GM23338 (cell line): ENCODE data around the gene PPIA. TPM values are rescaled to one million over a fixed set of nuclear protein-coding genes. Genes with fewer than 3 reads are reported as not detected.

ENCODE experiments used
- EZH2 ChIP-seq: fragments of 200-600 bp; sonication (generic); IDR thresholded peaks from one replicate; pipeline ENCODE4 v1.8.0; 2017; ENCODE audit warnings: antibody characterized with exemption, mild to moderate bottlenecking, low read depth; ENCODE audit not compliant: unreplicated experiment
- JUNB ChIP-seq: IDR thresholded peaks from one replicate; pipeline ENCODE4 v1.6.1; 2016; ENCODE audit warnings: antibody characterized with exemption; ENCODE audit not compliant: unreplicated experiment
- POLR2AphosphoS5 ChIP-seq: IDR thresholded peaks from 2 replicates; pipeline ENCODE4 v1.6.1; 2016; ENCODE audit warnings: antibody characterized with exemption, low read depth
- ZNF331 ChIP-seq: fragments of 250-450 bp; sonication (Bioruptor Pico); IDR thresholded peaks from 2 replicates; pipeline ENCODE4 v1.5.0; 2020; ENCODE audit warnings: low read depth, mild to moderate bottlenecking, moderate library complexity
- polyA plus RNA-seq: library from polyadenylated mRNA; unstranded; fragments of >200 nt; fragmentation: Nextera tagmentation; extraction: Ambion mirVana; gene quantifications from 2 replicates; pipeline ENCODE4 v1.2.1, GENCODE V29; 2016
- total RNA-seq: library from RNA; depleted of rRNA; stranded (reverse); fragments of >200 nt; shearing (Covaris generic); gene quantifications from 2 replicates; pipeline ENCODE4 v1.2.3, GENCODE V29; 2014
- TF ChIP-seq, protein P1 (sequence below): fragments of 250-450 bp; sonication (Bioruptor Pico); IDR thresholded peaks from 2 replicates; pipeline ENCODE4 v1.5.0; 2020; ENCODE audit warnings: mild to moderate bottlenecking, moderate library complexity
- TF ChIP-seq, protein P2 (sequence below): IDR thresholded peaks from one replicate; pipeline ENCODE4 v1.6.1; 2018; ENCODE audit warnings: antibody characterized with exemption; ENCODE audit not compliant: unreplicated experiment
- TF ChIP-seq, protein P3 (sequence below): IDR thresholded peaks from 2 replicates; pipeline ENCODE4 v1.6.1; 2016; ENCODE audit warnings: antibody characterized with exemption

Gene PPIA
- total and polyA plus RNA-seq, 2 experiments from 2014 or later = 4,367 to 6,524 TPM

DNA sequence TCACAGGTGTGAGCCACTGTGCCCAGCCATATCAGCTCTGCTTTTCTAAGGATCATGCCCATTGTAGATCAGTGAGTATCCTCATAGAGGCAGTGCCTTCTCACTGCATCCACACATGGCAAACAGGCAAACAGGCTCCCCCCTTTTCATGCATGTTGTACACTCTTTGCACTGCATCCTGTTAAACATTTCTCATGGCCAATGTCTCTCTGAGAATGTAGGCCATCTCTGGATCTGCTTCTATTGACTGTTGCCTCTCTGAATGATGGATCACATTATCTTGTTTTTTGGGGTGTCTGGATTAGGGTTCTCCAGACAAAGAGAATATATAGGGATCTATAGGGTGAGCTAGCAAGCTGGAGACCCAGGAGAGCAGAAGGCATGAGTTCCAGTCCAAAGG lies 13.1 kb upstream of the PPIA start (continued):
- TF ChIP-seq, protein P1, sequence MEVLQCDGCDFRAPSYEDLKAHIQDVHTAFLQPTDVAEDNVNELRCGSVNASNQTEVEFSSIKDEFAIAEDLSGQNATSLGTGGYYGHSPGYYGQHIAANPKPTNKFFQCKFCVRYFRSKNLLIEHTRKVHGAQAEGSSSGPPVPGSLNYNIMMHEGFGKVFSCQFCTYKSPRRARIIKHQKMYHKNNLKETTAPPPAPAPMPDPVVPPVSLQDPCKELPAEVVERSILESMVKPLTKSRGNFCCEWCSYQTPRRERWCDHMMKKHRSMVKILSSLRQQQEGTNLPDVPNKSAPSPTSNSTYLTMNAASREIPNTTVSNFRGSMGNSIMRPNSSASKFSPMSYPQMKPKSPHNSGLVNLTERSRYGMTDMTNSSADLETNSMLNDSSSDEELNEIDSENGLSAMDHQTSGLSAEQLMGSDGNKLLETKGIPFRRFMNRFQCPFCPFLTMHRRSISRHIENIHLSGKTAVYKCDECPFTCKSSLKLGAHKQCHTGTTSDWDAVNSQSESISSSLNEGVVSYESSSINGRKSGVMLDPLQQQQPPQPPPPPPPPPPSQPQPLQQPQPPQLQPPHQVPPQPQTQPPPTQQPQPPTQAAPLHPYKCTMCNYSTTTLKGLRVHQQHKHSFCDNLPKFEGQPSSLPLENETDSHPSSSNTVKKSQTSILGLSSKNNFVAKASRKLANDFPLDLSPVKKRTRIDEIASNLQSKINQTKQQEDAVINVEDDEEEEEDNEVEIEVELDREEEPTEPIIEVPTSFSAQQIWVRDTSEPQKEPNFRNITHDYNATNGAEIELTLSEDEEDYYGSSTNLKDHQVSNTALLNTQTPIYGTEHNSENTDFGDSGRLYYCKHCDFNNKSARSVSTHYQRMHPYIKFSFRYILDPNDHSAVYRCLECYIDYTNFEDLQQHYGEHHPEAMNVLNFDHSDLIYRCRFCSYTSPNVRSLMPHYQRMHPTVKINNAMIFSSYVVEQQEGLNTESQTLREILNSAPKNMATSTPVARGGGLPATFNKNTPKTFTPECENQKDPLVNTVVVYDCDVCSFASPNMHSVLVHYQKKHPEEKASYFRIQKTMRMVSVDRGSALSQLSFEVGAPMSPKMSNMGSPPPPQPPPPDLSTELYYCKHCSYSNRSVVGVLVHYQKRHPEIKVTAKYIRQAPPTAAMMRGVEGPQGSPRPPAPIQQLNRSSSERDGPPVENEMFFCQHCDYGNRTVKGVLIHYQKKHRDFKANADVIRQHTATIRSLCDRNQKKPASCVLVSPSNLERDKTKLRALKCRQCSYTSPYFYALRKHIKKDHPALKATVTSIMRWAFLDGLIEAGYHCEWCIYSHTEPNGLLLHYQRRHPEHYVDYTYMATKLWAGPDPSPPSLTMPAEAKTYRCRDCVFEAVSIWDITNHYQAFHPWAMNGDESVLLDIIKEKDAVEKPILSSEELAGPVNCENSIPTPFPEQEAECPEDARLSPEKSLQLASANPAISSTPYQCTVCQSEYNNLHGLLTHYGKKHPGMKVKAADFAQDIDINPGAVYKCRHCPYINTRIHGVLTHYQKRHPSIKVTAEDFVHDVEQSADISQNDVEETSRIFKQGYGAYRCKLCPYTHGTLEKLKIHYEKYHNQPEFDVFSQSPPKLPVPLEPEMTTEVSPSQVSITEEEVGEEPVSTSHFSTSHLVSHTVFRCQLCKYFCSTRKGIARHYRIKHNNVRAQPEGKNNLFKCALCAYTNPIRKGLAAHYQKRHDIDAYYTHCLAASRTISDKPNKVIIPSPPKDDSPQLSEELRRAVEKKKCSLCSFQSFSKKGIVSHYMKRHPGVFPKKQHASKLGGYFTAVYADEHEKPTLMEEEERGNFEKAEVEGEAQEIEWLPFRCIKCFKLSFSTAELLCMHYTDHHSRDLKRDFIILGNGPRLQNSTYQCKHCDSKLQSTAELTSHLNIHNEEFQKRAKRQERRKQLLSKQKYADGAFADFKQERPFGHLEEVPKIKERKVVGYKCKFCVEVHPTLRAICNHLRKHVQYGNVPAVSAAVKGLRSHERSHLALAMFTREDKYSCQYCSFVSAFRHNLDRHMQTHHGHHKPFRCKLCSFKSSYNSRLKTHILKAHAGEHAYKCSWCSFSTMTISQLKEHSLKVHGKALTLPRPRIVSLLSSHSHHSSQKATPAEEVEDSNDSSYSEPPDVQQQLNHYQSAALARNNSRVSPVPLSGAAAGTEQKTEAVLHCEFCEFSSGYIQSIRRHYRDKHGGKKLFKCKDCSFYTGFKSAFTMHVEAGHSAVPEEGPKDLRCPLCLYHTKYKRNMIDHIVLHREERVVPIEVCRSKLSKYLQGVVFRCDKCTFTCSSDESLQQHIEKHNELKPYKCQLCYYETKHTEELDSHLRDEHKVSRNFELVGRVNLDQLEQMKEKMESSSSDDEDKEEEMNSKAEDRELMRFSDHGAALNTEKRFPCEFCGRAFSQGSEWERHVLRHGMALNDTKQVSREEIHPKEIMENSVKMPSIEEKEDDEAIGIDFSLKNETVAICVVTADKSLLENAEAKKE (CRISPR knock-in tag) = no peak
- TF ChIP-seq, protein P2, sequence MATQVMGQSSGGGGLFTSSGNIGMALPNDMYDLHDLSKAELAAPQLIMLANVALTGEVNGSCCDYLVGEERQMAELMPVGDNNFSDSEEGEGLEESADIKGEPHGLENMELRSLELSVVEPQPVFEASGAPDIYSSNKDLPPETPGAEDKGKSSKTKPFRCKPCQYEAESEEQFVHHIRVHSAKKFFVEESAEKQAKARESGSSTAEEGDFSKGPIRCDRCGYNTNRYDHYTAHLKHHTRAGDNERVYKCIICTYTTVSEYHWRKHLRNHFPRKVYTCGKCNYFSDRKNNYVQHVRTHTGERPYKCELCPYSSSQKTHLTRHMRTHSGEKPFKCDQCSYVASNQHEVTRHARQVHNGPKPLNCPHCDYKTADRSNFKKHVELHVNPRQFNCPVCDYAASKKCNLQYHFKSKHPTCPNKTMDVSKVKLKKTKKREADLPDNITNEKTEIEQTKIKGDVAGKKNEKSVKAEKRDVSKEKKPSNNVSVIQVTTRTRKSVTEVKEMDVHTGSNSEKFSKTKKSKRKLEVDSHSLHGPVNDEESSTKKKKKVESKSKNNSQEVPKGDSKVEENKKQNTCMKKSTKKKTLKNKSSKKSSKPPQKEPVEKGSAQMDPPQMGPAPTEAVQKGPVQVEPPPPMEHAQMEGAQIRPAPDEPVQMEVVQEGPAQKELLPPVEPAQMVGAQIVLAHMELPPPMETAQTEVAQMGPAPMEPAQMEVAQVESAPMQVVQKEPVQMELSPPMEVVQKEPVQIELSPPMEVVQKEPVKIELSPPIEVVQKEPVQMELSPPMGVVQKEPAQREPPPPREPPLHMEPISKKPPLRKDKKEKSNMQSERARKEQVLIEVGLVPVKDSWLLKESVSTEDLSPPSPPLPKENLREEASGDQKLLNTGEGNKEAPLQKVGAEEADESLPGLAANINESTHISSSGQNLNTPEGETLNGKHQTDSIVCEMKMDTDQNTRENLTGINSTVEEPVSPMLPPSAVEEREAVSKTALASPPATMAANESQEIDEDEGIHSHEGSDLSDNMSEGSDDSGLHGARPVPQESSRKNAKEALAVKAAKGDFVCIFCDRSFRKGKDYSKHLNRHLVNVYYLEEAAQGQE = no peak
- TF ChIP-seq JUNB (no peak), EZH2 (no peak), ZNF331 (CRISPR knock-in tag) (no peak), POLR2AphosphoS5 (no peak)
- TF ChIP-seq, protein P3, sequence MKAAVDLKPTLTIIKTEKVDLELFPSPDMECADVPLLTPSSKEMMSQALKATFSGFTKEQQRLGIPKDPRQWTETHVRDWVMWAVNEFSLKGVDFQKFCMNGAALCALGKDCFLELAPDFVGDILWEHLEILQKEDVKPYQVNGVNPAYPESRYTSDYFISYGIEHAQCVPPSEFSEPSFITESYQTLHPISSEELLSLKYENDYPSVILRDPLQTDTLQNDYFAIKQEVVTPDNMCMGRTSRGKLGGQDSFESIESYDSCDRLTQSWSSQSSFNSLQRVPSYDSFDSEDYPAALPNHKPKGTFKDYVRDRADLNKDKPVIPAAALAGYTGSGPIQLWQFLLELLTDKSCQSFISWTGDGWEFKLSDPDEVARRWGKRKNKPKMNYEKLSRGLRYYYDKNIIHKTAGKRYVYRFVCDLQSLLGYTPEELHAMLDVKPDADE = no peak
